GM12878 (cell line): Measurements from ENCODE around the gene RBM48. TPM values are rescaled to one million over a fixed set of nuclear protein-coding genes. Genes with fewer than 3 reads are reported as not detected.

Experiments
- ATAC-seq: fragments of 200-7000 bp; cut with Tn5 transposase; 3 replicates; pipeline ENCODE4 v1.9.1; 2020; ENCODE audit warnings: mild to moderate bottlenecking, moderate library complexity
- BruUV-seq: library from RNA; stranded (reverse); fragments of 400-500 nt; replicated peaks from 2 replicates; lab custom pipeline; 2021; lab: Mats Ljungman, UMichigan
- CTCF ChIA-PET: fragments of 300-600 bp; sonication (Branson Sonifier 250); formaldehyde crosslinking; extraction: SDS; loops from one replicate; lab custom pipeline; 2021; ENCODE audit warnings: inconsistent platforms; lab: Yijun Ruan, JAX
- POLR2A ChIA-PET: fragments of 350-600 bp; formaldehyde crosslinking; extraction: SDS; loops from one replicate; lab custom pipeline; 2021; ENCODE audit warnings: inconsistent platforms; lab: Charles Lee
- RAD21 ChIA-PET: fragments of 300-600 bp; sonication (Branson Sonifier 250); formaldehyde crosslinking; loops from one replicate; lab custom pipeline; 2023; ENCODE audit warnings: antibody characterized with exemption; ENCODE audit not compliant: unreplicated experiment; lab: Charles Lee
- SMC1A ChIA-PET: fragments of 300-600 bp; sonication (Branson Sonifier 250); formaldehyde crosslinking; loops from one replicate; lab custom pipeline; 2023; ENCODE audit not compliant: unreplicated experiment, uncharacterized antibody; lab: Charles Lee
- DNase-seq: peaks from one replicate; pipeline ENCODE4 v3.0.0-alpha.2; 2011; ENCODE audit warnings: low read depth, low spot score
- FAIRE-seq: peaks from 3 replicates; lab custom pipeline; 2011; peaks lifted over from hg19 to GRCh38; lab: Jason Lieb, UNC
- H2AFZ ChIP-seq: 2 replicates; pipeline ENCODE4 v1.6.0; 2011; ENCODE audit warnings: low read depth, low read length, control low read depth; ENCODE audit not compliant: control insufficient read depth
- H3K27ac ChIP-seq: 2 replicates; pipeline ENCODE4 v1.5.1; 2011; ENCODE audit warnings: control low read depth; ENCODE audit not compliant: control insufficient read depth, insufficient read depth
- H3K27me3 ChIP-seq, 2 experiments: replicated peaks in 1 of 2; 2 replicates each; pipeline versions ENCODE4 v1.6.0 to v1.6.1; 2011; ENCODE audit warnings: low read length in 1 of 2; ENCODE audit not compliant: control insufficient read depth in 2 of 2, insufficient read depth in 2 of 2
- H3K36me3 ChIP-seq, 2 experiments: 2 replicates each; pipeline ENCODE4 v1.5.1; 2011; ENCODE audit warnings: low read length in 1 of 2; ENCODE audit not compliant: control insufficient read depth in 2 of 2, insufficient read depth in 2 of 2
- H3K4me1 ChIP-seq: 2 replicates; pipeline ENCODE4 v1.6.1; 2011; ENCODE audit warnings: mild to moderate bottlenecking, low read length, moderate library complexity, mixed read lengths; ENCODE audit not compliant: control insufficient read depth, insufficient read depth
- H3K4me2 ChIP-seq: 2 replicates; pipeline ENCODE4 v1.6.0; 2011; ENCODE audit warnings: control low read depth; ENCODE audit not compliant: control insufficient read depth, insufficient read depth
- H3K4me3 ChIP-seq: fragments of 200-600 bp; sonication (generic); 2 replicates; pipeline ENCODE4 v1.5.1; 2016
- H3K79me2 ChIP-seq: 2 replicates; pipeline ENCODE4 v1.6.0; 2011; ENCODE audit warnings: low read length; ENCODE audit not compliant: control insufficient read depth, insufficient read depth
- H3K9ac ChIP-seq: 2 replicates; pipeline ENCODE4 v1.8.0; 2011; ENCODE audit warnings: low read length, control low read depth, mixed read lengths; ENCODE audit not compliant: control insufficient read depth, insufficient read depth
- H3K9me3 ChIP-seq: replicated peaks from 3 replicates; pipeline ENCODE4 v1.5.1; 2011; ENCODE audit warnings: mild to moderate bottlenecking, low read length; ENCODE audit not compliant: control insufficient read depth, insufficient read depth
- H4K20me1 ChIP-seq: 2 replicates; pipeline ENCODE4 v1.6.0; 2011; ENCODE audit not compliant: control insufficient read depth, insufficient read depth
- CBFB ChIP-seq: IDR thresholded peaks from 2 replicates; pipeline ENCODE4 v1.6.1; 2016; ENCODE audit warnings: antibody characterized with exemption, low read depth
- HDAC6 ChIP-seq: fragments of 200-600 bp; sonication (generic); IDR thresholded peaks from one replicate; pipeline ENCODE4 v1.8.0; 2017; ENCODE audit warnings: antibody characterized with exemption; ENCODE audit not compliant: unreplicated experiment
- KAT2A ChIP-seq: conservative IDR thresholded peaks from 2 replicates; pipeline ENCODE4 v1.6.1; 2011; ENCODE audit warnings: low read depth, low read length; ENCODE audit not compliant: control insufficient read depth
- NR2F1 ChIP-seq: fragments of 450-650 bp; conservative IDR thresholded peaks from 2 replicates; pipeline ENCODE4 v1.6.1; 2017; ENCODE audit warnings: mild to moderate bottlenecking
- SIN3A ChIP-seq: IDR thresholded peaks from 2 replicates; pipeline ENCODE4 v1.6.1; 2012; ENCODE audit warnings: low read depth, low read length, improper control_type of control experiment
- TBL1XR1 ChIP-seq: IDR thresholded peaks from 2 replicates; pipeline ENCODE4 v1.6.1; 2012; ENCODE audit warnings: low read depth, low read length, improper control_type of control experiment
- TCF7 ChIP-seq: IDR thresholded peaks from 2 replicates; pipeline ENCODE4 v1.6.1; 2014; ENCODE audit warnings: antibody characterized with exemption, borderline replicate concordance
- ZBTB40 ChIP-seq: fragments of 450-650 bp; IDR thresholded peaks from 2 replicates; pipeline ENCODE4 v1.6.1; 2016; ENCODE audit warnings: mild to moderate bottlenecking, moderate library complexity, borderline replicate concordance
- WGBS: methylation state at CpG from one replicate; pipeline ENCODE4 v1.1.6; 2016; ENCODE audit warnings: low lambda C conversion rate; ENCODE audit not compliant: insufficient replicate concordance, insufficient coverage; ENCODE audit errors: missing lambda C conversion rate; 5-methylcytosine and 5-hydroxymethylcytosine counted together
- in situ Hi-C: fragments of 300-500 bp; cut with MboI; formaldehyde crosslinking; loops from 9 replicates; pipeline ENCODE4 v1.14.3; 2018; ENCODE audit warnings: mixed read lengths
- intact Hi-C: fragments of 100-400 bp; cut with micrococcal nuclease; formaldehyde crosslinking; loops from one replicate; pipeline ENCODE4 v1.14.2; 2022; ENCODE audit not compliant: unreplicated experiment
- polyA plus RNA-seq, 11 experiments: library from polyadenylated mRNA; depleted of rRNA in 4 of 11; unstranded in 6 of 11; stranded (reverse) in 5 of 11; fragments of >200 nt; fragmentation: Nextera tagmentation in 4 of 11; fragmentation: Illumina TruSeq in 1 of 11; extraction: Ambion mirVana in 4 of 11; extraction: Trizol in 1 of 11; gene quantifications; 1 replicate in 1 of 11; 2 replicates in 10 of 11; pipeline versions ENCODE4 v1.2.1 to v1.2.3, GENCODE V29; 2011 to 2016; ENCODE audit warnings: inconsistent platforms in 2 of 11, missing spikeins in 2 of 11, low read depth in 1 of 11
- total RNA-seq, 4 experiments: library from RNA; depleted of rRNA in 3 of 4; stranded (reverse); fragments of >200 nt in 3 of 4; fragmentation: Illumina TruSeq in 1 of 4; extraction: Trizol in 1 of 4; gene quantifications; 2 replicates each; pipeline versions ENCODE4 v1.2.1 to v1.2.3, GENCODE V29; 2013 to 2021
- TF ChIP-seq, protein P1 (sequence below): IDR thresholded peaks from 2 replicates; pipeline ENCODE4 v1.6.1; 2011; ENCODE audit warnings: borderline replicate concordance, low read depth, mild to moderate bottlenecking, moderate library complexity, low read length; ENCODE audit not compliant: insufficient read depth, poor library complexity, severe bottlenecking

Gene RBM48
- total and polyA plus RNA-seq, 10 of the 15 experiments (the other 5 are each of a cell fraction or from before 2014, with no cell fraction given): 8.5 to 14.7 (median 11.6) TPM

DNA sequence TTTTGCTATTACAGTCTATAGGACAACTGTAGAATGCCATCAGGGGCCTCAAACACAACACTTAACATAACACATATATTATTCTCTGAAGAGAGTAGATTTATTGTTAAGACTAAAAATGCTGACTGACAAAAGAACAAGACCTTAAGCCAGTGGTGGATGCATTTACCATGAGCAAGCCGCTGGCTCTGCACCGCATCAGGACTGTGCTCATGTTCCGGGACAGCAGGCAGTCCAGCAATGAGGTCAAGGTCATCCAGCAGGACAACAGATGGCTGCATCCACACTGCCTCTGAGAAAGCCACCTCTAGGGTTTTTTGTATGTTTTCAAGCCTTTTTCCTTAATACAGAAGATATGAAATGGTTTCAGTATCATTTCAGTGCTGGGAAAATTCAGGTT, 24.0 kb upstream of the RBM48 start:
- Histone ChIP-seq H3K27me3 (no peaks in the 10 kb centered on the region), H3K36me3 (no peaks in the 10 kb centered on the region; a peak in 2 of 4 replicates), H2AFZ (no peak overlapping the region), H4K20me1 (no peaks in the 10 kb centered on the region), H3K27ac (no peak overlapping the region), H3K9ac (no peak overlapping the region), H3K4me3 (no peak overlapping the region), H3K4me2 (no peak overlapping the region), H3K9me3 (no peaks in the 10 kb centered on the region), H3K4me1 (no peaks in the 10 kb centered on the region), H3K79me2 (no peaks in the 10 kb centered on the region)
- 96% methylated on average over 3 of the region's 3 CpGs for WGBS
- ChIA-PET RAD21 (no interaction called here), POLR2A (no interaction called here), CTCF (no interaction called here), SMC1A (no interaction called here)
- intact Hi-C loops: no loop called here
- TF ChIP-seq CBFB (no peak), TCF7 (no peak), ZBTB40 (no peak), SIN3A (no peak), NR2F1 (no peak), TBL1XR1 (no peak), KAT2A (no peak), HDAC6 (no peak)
- TF ChIP-seq, protein P1, sequence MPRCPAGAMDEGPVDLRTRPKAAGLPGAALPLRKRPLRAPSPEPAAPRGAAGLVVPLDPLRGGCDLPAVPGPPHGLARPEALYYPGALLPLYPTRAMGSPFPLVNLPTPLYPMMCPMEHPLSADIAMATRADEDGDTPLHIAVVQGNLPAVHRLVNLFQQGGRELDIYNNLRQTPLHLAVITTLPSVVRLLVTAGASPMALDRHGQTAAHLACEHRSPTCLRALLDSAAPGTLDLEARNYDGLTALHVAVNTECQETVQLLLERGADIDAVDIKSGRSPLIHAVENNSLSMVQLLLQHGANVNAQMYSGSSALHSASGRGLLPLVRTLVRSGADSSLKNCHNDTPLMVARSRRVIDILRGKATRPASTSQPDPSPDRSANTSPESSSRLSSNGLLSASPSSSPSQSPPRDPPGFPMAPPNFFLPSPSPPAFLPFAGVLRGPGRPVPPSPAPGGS: no peak
- FAIRE-seq (no peak), DNase-seq (no peak), ATAC-seq (no peak)
- in situ Hi-C loops: no loop called here
- BruUV-seq: no TSS peak
